Measurements from ENCODE around the gene BET1. TPM values are rescaled to one million over a fixed set of nuclear protein-coding genes. Genes with fewer than 3 reads are reported as not detected.

Gene BET1
- total RNA-seq, 1 donor from 2014 or later: 13.2 TPM

DNA sequence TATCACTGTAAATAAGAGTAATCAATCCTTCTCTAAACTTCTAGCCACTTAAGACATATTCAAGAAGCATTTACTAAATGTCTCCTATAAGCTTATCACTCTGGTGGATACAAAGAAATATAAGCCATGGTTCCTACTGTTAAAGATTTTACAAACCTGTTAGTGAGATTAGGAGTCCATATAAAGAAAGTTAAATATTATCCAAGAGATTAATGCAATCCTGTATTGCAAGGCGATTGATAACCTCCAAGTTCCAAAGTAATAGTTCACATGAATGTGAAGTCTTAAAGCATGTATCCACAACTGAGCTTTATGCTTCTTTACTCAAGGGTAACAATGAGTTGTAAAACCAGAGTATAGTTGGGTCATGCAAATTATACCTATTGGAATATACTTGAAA, 12.6 kb upstream of the BET1 start:
- intact Hi-C loops (cut with DNase I): no loop called here

DNA sequence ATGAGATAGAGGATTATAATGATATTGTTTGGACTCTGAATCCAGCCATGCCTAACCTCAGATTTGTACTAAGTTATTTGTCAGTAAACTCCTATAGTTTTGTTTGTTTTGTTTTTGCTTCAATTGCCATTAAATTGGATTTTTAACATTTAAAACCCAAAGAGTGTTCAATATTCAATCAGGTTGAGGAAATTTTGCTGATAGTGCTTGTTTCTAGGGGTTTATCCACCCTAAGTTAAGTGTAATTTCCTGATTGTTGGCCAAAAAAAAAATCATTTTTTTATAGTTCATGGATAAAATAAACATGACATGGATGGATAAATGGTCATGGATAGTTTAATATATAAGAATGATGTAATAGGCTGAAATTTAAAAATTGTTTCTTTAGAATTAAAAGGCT, 11.4 kb upstream of the BET1 start:
- DNase-seq (ENCODE audit: low spot score): no peak
- intact Hi-C loops (cut with DNase I): no loop called here

More for the DNA sequence above, 12.6 kb upstream of the BET1 start:
- no peak for DNase-seq (ENCODE audit: low spot score)

DNA sequence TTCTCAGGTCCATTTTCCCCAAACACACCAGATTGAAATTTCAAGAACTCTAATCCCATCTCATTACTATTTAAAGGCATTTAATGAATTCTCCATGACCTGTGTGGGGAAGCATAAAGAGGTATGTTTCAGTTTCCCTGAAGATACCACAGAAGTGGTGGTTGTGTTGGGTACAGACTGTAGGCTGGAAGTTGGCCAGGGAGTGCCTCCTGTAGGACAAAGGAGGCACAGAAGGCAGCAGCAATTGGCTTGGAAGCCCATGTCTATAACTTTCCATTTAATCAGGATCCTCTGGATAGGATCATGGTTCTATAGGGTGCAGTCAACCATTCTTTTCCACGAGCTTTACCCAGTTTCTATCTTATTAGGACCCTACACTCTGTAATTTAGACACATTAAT, 8.6 kb upstream of the BET1 start:
- no peak for DNase-seq (ENCODE audit: low spot score)
- intact Hi-C loops (cut with DNase I): no loop called here

DNA sequence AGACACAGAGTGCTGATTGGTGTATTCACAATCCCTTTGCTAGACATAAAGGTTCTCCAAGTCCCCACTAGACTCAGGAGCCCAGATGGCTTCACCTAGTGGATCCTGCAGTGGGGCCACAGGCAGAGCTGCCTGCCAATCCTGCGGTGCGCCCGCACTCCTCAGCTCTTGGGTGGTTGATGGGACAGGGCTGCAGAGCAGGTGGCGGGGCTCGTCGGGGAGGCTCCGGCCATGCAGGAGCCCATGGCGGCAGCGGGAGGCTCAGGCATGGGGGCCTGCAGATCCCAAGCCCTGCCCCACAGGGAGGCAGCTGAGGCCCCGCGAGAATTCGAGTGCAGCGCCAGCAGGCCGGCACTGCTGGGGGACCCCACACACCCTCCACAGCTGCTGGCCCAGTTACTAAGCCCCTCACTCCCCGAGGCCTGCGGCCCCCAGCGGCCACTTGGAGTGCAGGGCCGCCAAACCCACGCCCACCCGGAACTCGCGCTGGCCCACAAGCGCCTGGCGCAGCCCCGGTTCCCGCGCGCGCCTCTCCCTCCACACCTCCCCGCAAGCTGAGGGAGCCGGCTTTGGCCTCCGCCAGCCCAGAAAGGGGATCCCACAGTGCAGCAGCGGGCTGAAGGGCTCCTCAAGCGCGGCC, 7.7 kb upstream of the BET1 start:
- intact Hi-C loops (cut with DNase I): no loop called here
- DNase-seq (ENCODE audit: low spot score): no peak

GRCh38 chr7:94008537-94008936, 4.4 kb upstream of the BET1 start:
- no peak for DNase-seq (ENCODE audit: low spot score)
- intact Hi-C loops (cut with DNase I): loop anchor here (10.0 kb wide), 1 partner anchor 56 kb away; no protein-coding TSS in a partner anchor

DNA sequence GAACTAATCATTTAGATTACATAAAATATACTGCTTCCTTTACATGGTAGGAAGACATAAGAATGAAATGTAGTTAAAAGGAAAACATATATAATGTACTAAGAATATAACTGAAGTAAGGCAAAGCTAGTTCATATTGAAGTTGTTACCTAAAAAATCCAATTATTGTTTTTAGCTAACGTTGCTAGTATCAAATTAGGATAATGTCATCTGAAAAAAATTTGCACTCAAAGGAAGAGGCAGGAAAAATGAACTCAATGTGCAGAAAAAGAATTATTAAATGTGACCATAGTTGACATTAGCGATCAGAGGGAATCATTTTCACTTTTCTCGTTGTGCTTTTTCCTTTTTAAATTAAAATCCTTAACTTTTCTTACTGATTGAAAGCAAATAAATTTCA, 1.6 kb upstream of the BET1 start:
- no peak for DNase-seq (ENCODE audit: low spot score)
- intact Hi-C loops (cut with DNase I): loop anchor here (10.0 kb wide), 1 partner anchor 59 kb away; no protein-coding TSS in a partner anchor

- intact Hi-C loops (cut with DNase I): loop anchor here (5.0 to 10.0 kb wide), 2 partner anchors 61 to 81 kb away; partner anchors contain the start of gene GNG11
Measured at GRCh38 chr7:94003446-94004023, 620 bp downstream of the BET1 start.

GRCh38 chr7:94001396-94001795, 2.8 kb downstream of the BET1 start:
- intact Hi-C loops (cut with DNase I): loop anchor here (5.0 to 10.0 kb wide), 2 partner anchors 63 to 79 kb away; partner anchors contain the start of gene GNG11
- DNase-seq (ENCODE audit: low spot score): no peak

More at GRCh38 chr7:94003446-94004023, 620 bp downstream of the BET1 start:
- DNase-seq (ENCODE audit: low spot score): no peak

DNA sequence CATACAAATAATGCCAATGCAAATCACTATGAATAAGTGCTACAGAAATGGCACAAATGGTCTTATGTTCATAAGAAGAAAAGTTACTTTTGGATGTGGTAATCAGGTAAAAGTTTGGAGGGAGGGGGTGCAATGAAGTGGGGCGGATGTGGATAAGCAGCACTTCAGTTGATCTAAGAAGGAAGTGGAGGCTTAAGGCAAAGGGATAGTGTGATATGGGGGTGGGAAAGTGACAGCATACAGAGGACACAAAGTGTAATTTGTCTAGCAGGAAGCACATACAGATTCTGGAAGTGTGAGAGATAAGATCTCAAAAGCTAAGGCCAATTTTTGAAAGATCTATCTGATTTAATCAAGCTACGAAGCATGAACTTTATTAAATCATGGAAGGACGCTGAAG, 6.3 kb downstream of the BET1 start:
- intact Hi-C loops (cut with DNase I): no loop called here
- no peak for DNase-seq (ENCODE audit: low spot score)

GRCh38 chr7:93992421-93993110, 11.6 kb downstream of the BET1 start:
- intact Hi-C loops (cut with DNase I): no loop called here
- DNase-seq (ENCODE audit: low spot score): no peak

DNA sequence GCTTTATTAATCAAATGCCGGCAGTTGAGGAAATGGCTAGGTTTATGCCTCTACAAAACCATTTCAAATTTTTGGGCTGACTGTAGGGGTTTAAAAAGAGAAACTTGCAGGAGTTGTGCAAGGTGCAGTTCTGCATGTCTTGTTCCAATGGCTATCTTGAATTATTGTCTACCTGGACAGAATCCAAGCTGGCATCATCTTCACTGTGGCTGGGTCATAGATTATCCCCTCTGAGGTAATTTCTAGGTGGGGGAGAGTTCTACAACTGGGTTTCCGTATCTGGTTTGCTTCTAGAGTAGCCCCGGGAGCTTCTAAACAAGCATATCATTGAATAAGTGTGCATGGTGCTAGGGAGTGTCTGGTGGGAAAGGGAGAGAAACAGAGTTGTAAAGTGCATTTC, 16.9 kb downstream of the BET1 start:
- DNase-seq (ENCODE audit: low spot score): no peak
- intact Hi-C loops (cut with DNase I): no loop called here

DNA sequence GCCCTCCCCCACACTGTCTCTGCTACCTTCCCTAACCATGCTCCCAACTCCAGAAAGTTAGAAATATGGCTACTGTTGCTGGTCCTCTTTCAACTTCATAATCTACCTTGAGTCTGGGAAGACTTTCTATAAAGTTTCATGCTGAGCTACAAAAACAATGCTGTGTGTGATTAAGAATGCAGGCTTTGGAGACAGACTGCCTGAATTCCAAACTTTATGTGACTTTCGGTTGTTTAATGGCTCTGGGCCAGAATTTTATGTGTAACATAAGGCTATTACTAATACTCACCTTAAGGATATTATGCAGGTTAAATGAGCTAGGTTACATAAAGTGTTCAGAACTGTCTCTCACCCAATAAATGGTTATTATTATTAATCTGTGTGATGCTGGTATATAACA, 19.1 kb downstream of the BET1 start:
- DNase-seq (ENCODE audit: low spot score): no peak
- intact Hi-C loops (cut with DNase I): no loop called here

DNA sequence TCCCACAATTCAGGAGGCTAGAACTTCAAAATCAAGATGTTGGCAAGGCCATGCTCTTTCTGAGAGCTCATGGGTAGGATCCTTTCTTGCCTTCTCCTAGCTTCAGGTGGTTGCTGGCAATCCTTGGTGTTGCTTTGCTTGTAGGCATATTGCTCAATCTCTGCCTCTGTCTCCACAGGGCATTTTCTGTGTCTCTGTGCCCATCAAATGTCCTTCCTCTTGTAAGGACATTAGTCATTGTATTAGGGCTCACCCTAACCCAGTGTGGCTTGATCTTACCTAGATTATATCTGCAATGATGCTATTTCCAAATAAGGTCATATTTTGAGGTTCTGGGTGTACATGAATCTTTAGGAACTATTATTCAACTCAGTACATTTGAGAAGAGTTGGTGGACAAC, 20.1 kb downstream of the BET1 start:
- no peak for DNase-seq (ENCODE audit: low spot score)
- intact Hi-C loops (cut with DNase I): no loop called here

DNA sequence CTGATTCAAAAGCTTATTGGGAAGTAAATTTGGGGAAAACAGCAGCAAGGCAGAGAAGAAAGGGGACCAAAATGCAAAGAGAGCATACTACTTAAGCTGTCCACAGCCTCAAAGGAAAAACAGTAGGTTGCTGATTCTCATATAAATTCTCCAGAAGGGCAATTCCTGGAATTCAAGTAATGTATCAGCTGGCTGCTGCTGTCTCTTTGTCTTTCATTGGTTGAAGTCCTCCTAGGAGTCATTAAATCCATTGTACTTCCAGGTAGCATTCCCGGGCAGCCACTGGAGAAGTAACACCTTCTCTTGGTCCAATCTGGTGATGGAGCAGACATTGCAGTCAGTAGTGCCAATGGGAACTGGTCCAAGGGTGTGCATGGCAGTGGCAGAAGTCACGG, 22.7 kb downstream of the BET1 start:
- DNase-seq (ENCODE audit: low spot score): no peak
- intact Hi-C loops (cut with DNase I): no loop called here

DNA sequence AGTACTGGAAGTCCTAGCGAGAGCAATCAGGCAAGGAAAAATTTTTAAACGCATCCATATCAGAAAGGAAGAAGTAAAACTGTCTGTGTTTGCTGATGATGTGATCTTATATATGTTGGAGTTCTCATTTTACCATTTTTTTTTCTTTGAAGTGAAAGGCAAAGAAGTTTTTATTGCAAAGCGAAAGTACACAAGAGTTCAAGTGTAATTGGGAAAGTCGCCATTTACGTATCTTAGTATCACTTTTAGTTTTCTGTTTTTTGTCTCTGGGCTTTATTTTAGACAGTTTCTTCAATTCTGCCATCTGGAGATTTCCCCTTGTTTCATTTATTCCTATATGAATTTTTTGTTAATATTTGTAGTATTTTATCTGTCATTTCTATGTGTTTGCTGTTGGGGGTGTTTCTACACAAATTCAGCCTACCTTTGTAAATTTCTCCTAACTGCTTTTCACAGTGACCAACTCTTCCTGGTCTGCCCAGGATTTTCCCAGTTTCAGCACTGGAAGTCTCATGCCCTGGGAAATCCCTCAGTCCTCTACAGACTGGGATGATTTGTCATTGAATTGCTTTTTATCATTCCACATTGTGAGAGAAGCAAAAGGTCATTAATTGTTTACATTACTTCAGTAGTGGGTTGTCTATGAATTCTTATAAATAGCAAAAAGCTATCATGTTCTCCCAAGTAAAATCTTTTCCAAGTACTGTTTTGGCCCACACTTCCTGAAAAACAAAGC, 23.2 kb downstream of the BET1 start:
- intact Hi-C loops (cut with DNase I): no loop called here
- DNase-seq (ENCODE audit: low spot score): no peak

DNA sequence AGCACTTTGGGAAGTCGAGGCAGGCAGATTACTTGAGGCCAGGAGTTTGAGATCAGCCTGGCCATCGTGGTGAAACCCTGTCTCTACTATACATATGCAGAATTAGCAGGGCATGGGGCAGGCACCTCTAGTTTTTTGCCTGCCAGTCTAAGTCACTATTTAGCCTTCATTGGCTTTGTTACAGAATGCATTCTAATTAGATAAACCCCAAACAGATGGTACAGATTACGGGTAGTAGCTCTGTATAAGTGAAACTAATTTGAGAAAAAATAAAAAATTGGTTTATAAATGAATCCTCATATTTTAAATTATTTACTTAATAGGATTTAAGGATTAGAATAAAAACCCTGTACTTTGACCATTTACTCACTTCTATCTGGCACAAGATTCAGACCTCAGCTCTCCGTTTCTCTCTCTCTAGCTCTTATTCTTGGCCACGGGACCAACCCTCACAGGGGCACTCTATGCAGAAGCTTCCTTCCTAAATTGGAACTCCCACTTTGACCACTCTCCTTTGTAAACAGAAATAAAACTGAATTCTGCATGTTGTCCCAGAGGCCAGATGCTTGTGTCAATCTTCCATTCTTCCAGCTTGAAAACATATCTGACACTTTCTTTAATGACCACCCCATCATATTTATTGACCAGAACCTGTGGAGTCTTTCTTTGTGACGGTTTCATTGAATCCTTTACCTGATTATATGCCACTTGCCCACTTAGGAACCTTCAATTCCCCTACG, 26.8 kb downstream of the BET1 start:
- intact Hi-C loops (cut with DNase I): no loop called here
- DNase-seq (ENCODE audit: low spot score): no peak

DNA sequence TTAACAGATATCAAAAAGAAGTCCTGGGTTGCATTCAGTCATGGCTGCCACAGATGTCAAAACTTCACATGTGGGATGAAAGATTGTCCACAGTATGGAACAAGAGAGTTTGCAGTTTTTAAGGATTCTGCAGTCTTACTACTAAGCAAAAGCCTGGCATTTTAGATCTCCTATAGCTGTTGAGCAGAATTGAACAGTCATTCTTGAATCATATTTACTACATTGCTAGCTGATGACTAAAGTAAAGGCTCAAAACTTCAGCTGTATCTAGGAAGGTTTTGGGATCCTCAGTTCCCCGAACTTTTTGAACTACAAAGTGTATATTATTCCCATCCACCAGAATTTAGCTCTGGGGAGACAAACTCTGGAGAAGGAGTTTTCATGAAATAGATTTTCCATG, 31.0 kb downstream of the BET1 start:
- intact Hi-C loops (cut with DNase I): no loop called here
- no peak for DNase-seq (ENCODE audit: low spot score)

- no peak for DNase-seq (ENCODE audit: low spot score)
- intact Hi-C loops (cut with DNase I): no loop called here
Measured at GRCh38 chr7:93972029-93972725, 32.0 kb downstream of the BET1 start.
